Activated B cell treated with CpG ODN at 0.5 μM for 24 hours (primary cell): ENCODE results near the gene KEAP1. TPM values are rescaled to one million over a fixed set of nuclear protein-coding genes. Genes with fewer than 3 reads are reported as not detected.

Source experiments
- ATAC-seq: fragments of 200-7000 bp; cut with Tn5 transposase; one replicate; pipeline ENCODE4 v1.10.0; 2021; ENCODE audit warnings: low read depth, mild to moderate bottlenecking, moderate library complexity
- CTCF ChIA-PET: fragments of 350-600 bp; sonication (Branson Sonifier 250); formaldehyde crosslinking; loops from one replicate; lab custom pipeline; 2021; ENCODE audit warnings: antibody characterized with exemption; lab: Charles Lee
- POLR2A ChIA-PET: fragments of 350-600 bp; sonication (Branson Sonifier 250); formaldehyde crosslinking; loops from one replicate; lab custom pipeline; 2021; ENCODE audit warnings: antibody characterized with exemption; lab: Charles Lee
- DNase-seq: peaks from one replicate; pipeline ENCODE4 v3.0.0; 2022
- H3K27ac Mint-ChIP-seq: one replicate; pipeline ENCODE4 v1.8.0; 2020; ENCODE audit warnings: mixed read lengths
- H3K27me3 Mint-ChIP-seq: one replicate; pipeline ENCODE4 v1.8.0; 2021; ENCODE audit warnings: mixed read lengths
- H3K36me3 Mint-ChIP-seq: one replicate; pipeline ENCODE4 v1.8.0; 2021; ENCODE audit warnings: low read depth, mixed read lengths
- H3K4me1 Mint-ChIP-seq: one replicate; pipeline ENCODE4 v1.8.0; 2021; ENCODE audit warnings: mixed read lengths
- H3K4me3 Mint-ChIP-seq: one replicate; pipeline ENCODE4 v1.8.0; 2020; ENCODE audit warnings: mild to moderate bottlenecking, mixed read lengths
- H3K9me3 Mint-ChIP-seq: one replicate; pipeline ENCODE4 v1.8.0; 2020; ENCODE audit warnings: mixed read lengths
- CTCF ChIP-seq: fragments of 200-600 bp; IDR thresholded peaks from one replicate; pipeline ENCODE4 v1.8.0; 2022; ENCODE audit warnings: antibody characterized with exemption, mild to moderate bottlenecking
- intact Hi-C: fragments of 100-400 bp; cut with micrococcal nuclease; formaldehyde crosslinking; loops from one replicate; pipeline ENCODE4 v1.15.1; 2024
- total RNA-seq: library from RNA; stranded (reverse); gene quantifications from 2 replicates; pipeline ENCODE4 v1.2.3, GENCODE V29; 2022

Gene KEAP1
- total RNA-seq, 1 donor from 2014 or later, result 38.9 TPM

- TF ChIP-seq CTCF, result no peak
- H3K4me3 Mint-ChIP-seq, result peak overlapping the region; percentile 28
- peaks cover 27% of the 10 kb centered on the region for H3K4me1 Mint-ChIP-seq
- intact Hi-C loops, result no loop called here
- POLR2A ChIA-PET, result interaction anchor here (0.6 kb wide), 1 partner anchor 94 kb away, joined by 10 read pairs; no protein-coding TSS in a partner anchor
- no peak overlapping the region for H3K27ac Mint-ChIP-seq
- no peaks in the 10 kb centered on the region for H3K9me3 Mint-ChIP-seq
- no peak for DNase-seq
- H3K36me3 Mint-ChIP-seq, result no peaks in the 10 kb centered on the region
- peaks cover 42% of the 10 kb centered on the region for H3K27me3 Mint-ChIP-seq
- CTCF ChIA-PET, result no interaction called here
- ATAC-seq, result no peak
These were observed 15.5 kb upstream of the KEAP1 start for GRCh38 chr19:10518444-10519361.

DNA sequence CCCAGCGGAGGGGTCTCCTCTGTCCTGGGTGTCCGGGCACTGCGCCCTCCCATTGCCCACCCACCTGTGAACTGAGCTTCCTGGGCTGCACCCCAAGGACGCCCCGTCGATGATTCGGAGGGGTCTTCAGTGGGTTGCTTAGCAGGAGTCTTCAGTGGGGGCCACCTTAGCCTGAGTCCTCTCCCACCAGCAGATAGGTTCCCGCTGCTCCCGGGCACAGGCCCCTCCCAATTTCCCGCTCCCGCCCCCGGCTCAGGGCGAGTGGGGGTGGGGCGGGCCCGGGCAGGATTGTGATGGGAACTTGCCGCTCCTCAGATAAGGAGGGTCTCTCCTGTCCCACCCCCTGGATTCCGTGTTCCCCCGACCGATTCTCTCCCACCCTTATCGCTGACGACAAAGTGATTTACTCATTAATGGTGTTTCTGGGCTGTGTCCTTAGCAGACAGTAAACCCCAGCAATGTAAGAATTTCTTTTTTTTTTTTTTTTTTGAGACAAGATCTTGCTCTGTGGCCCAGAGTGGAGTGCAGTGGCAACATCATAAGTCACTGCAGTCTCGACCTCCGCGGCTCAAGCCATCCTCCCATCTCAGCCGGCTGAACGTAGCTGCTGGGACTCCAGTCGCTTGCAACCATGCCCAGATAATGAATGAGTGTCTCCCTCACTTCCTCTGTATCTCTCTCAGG, 14.7 kb upstream of the KEAP1 start:
- ATAC-seq (peak; percentile 34), DNase-seq (peak; percentile 21)
- CTCF ChIA-PET, result no interaction called here
- intact Hi-C loops, result no loop called here
- no peaks in the 10 kb centered on the region for H3K36me3 Mint-ChIP-seq
- TF ChIP-seq CTCF, result no peak
- POLR2A ChIA-PET, result interaction anchor here (0.6 kb wide), 1 partner anchor 93 kb away, joined by 10 read pairs; no protein-coding TSS in a partner anchor
- peaks cover 50% of the 10 kb centered on the region for H3K27me3 Mint-ChIP-seq
- peaks cover 33% of the 10 kb centered on the region for H3K4me1 Mint-ChIP-seq
- no peaks in the 10 kb centered on the region for H3K9me3 Mint-ChIP-seq
- peak overlapping the region; percentile 28 for H3K4me3 Mint-ChIP-seq
- no peak overlapping the region for H3K27ac Mint-ChIP-seq

DNA sequence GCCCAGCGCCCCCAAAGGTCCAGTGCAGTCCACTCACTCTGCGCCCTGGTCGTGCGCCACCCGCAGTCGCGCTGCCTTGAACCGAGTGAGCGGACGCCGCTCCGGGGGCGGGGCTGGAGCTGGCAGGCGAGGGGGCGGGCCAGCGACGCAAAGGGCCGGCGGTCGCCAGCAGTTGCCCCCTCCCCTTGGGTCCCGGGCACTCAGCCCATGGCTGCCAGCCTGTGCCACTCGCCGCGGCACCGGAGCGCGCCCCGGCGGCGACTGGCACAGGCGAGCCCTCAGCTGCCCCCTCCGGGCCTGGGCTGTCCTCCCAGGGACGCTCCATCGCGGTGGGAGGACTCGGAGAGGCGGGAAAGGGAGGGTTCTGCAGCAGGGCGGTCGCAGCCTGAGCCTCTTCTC, 14.2 kb upstream of the KEAP1 start, which contains the start of gene S1PR5:
S1PR5 (minus strand) TSS at position 87 of the 399 bp plus-strand sequence. CDS start 2,436 bp downstream, outside the sequence.
- H3K36me3 Mint-ChIP-seq, result no peaks in the 10 kb centered on the region
- ChIA-PET CTCF (no interaction called here), POLR2A (interaction anchor here (0.6 to 1.1 kb wide), 2 partner anchors 52 to 227 kb away, joined by 3 to 5 read pairs; partner anchors contain the start of gene ICAM5)
- peaks cover 33% of the 10 kb centered on the region for H3K4me1 Mint-ChIP-seq
- DNase-seq (no peak), ATAC-seq (peak; percentile 15)
- no peak within 1 kb of the TSS for H3K27ac Mint-ChIP-seq
- intact Hi-C loops, result no loop called here
- TF ChIP-seq CTCF, result no peak
- H3K27me3 Mint-ChIP-seq, result peaks cover 50% of the 10 kb centered on the region
- H3K4me3 Mint-ChIP-seq, result peak within 1 kb of the TSS; percentile 28
- H3K9me3 Mint-ChIP-seq, result no peaks in the 10 kb centered on the region

- ChIA-PET CTCF (no interaction called here), POLR2A (interaction anchor here (0.6 to 1.1 kb wide), 3 partner anchors 14 to 227 kb away, joined by 3 to 5 read pairs (median 3); partner anchors contain the start of genes ICAM5 and KEAP1)
- no peaks in the 10 kb centered on the region for H3K36me3 Mint-ChIP-seq
- ATAC-seq, result no peak
- H3K4me1 Mint-ChIP-seq, result peaks cover 33% of the 10 kb centered on the region
- DNase-seq, result no peak
- peaks cover 50% of the 10 kb centered on the region for H3K27me3 Mint-ChIP-seq
- H3K9me3 Mint-ChIP-seq, result no peaks in the 10 kb centered on the region
- TF ChIP-seq CTCF, result no peak
- peak overlapping the region; percentile 8 for H3K4me3 Mint-ChIP-seq
- intact Hi-C loops, result no loop called here
- H3K27ac Mint-ChIP-seq, result no peak overlapping the region
These were observed 13.6 kb upstream of the KEAP1 start for GRCh38 chr19:10516671-10517286.
